Hindlimb muscle (tissue), 1 donor: Measurements from ENCODE around the gene AQP4. TPM values are rescaled to one million over a fixed set of nuclear protein-coding genes. Genes with fewer than 3 reads are reported as not detected.

Experiments
- DNase-seq: peaks from one replicate; pipeline ENCODE4 v3.0.0-alpha.2; 2013
- polyA plus RNA-seq: library from polyadenylated mRNA; unstranded; fragments of 120-200 nt; gene quantifications from one replicate; pipeline ENCODE4 v1.2.1, GENCODE V29; 2013; ENCODE audit not compliant: insufficient read length

AQP4 gene
- polyA plus RNA-seq, result 0.74 TPM

DNA sequence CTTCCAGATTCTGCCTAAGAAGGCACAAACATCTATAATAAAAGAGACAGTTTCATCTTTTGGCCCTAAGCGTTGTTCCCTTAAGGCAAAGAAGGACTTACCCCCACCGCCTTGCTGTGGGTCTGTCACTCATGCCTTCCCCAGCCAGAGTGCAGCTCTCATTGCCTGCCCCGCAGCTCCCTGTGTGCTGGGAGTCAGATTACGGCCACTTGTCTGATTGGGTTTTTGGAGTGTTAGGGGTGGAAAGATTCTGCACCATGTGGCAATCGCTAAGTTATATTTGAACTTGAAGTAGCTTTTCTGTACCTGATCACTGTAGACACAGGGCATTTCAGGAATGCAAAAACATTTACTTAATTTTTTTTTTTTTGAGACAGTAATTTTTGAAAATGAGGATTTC, at the start of gene AQP4:
AQP4 (minus strand) TSS at position 151 of the 400 bp plus-strand sequence; CDS start at position 133, 18 bp downstream.
- DNase-seq, result no peak

GRCh38 chr18:26911840-26912239, 46.3 kb upstream of the AQP4 start:
- no peak for DNase-seq

DNA sequence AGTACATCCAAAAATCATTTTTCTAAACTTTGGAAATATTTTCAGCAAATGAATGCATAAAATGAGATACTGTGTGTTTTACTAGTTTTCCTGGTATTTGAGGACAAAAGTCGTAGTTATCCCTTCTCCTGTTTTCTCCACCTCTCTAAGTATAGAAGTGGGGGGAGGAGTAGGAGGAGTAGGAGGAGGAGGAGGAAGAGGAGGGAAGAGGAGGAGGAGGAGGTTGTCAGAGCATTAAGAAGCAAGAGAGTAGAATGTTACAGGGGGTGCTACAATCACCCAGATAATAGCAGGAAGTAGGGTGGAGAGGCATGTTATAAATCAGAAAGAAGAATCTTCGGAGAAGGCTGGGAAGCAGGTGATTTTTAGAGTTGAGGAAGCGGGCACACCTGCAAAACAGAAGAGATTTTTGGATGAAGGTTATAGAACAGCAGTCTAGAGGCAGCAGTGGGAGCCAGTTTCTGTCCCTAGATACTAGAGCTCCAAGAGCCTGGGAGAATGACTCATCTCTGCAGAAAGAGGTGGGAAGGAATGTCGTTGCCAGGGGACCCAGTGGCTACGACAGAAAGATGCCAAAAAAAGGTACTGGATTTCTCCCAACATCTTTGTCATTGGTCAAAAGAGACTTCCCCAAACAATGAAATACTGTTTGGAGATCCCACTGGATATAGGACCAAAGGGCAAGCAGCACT, 44.2 kb upstream of the AQP4 start:
- DNase-seq, result no peak

DNA sequence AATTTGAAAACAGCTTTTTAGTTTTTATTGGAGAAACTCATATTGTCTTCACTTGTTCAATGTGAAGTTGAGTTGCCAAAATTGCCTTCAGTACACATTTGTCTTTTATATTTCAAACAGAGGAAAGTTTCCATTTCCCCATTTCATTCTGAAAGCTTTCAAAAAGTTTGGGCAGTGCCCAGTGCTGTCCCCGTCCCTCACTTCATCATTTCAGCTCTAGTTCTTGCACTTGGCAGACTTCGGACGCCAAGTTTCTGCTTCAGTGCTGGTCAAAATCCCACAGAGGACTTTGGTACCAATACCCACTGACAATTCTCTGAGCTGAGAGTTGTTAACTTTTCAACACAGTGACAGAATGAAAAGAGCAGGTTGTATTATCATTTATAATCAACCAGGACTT, 43.4 kb upstream of the AQP4 start:
- DNase-seq, result no peak

DNA sequence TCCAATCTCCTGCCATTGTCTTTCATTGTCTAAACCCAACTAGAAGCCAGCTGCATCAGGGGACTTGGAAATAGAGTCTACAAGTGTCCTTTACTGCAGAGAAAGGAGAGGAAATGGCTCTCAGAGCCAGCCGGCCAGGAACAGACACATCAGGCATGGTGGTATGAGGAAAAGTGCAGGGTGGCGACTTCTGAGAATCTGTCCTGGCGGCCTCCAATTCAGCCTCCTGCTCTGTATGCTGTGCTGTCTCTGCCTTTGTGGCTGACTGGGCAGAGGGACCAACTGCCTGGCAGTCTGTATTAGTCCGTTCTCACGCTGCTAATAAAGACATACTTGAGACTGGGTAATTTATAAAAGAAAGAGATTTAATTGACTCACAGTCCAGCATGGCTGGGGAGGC, 36.8 kb upstream of the AQP4 start:
- DNase-seq, result no peak

- no peak for DNase-seq
Measured at GRCh38 chr18:26901020-26901419, 35.5 kb upstream of the AQP4 start.

DNA sequence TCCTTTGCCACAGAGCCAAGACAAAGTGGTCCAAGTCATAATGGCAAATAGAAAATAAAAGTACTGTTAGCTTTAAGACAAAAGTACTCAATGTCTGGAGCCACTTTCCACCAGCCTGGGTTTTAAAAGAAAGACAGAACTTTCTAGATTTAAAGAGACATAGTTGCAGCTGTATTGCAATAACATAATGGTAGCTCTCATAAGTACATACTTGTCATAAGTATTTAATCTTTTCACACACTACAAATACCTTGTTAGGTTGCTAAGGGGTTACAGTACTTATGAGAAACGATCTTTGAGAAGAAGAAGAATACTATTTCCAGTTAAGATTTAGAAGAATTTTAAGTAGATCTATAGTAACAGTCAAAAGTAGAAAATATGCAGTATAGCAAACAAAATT, 28.9 kb upstream of the AQP4 start:
- DNase-seq, result peak; percentile 11

GRCh38 chr18:26893996-26894395, 28.5 kb upstream of the AQP4 start:
- DNase-seq, result peak; percentile 63

GRCh38 chr18:26888259-26888658, 22.8 kb upstream of the AQP4 start:
- DNase-seq, result no peak

DNA sequence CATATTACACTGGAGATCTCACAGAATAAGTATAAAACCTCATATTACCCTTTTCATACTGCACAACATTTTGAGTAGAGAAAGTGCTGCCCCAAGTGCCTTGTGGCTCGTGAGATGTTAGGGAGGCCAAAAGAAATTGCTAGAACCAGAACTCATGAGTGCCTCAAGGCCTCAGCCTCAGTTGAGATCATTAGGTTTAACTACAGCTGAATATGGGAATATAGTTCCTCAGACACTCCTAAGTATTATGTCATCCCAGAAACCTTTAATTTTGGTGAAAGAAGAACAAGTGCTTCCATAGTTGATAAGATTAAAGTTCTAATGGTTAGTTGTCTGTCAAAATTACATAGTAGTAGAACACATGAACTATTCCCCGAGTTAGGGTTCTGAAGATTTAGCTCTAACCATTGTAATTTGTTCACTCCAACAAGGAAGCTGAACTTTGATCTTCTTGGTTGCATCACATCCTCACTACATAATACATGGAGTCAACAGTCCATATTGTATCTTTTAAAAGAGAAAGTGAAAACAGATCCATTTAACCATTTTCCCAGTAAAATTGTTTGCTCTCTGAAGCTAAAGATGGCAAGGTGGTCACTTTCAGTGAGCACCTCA, 9.6 kb upstream of the AQP4 start:
- DNase-seq, result no peak

DNA sequence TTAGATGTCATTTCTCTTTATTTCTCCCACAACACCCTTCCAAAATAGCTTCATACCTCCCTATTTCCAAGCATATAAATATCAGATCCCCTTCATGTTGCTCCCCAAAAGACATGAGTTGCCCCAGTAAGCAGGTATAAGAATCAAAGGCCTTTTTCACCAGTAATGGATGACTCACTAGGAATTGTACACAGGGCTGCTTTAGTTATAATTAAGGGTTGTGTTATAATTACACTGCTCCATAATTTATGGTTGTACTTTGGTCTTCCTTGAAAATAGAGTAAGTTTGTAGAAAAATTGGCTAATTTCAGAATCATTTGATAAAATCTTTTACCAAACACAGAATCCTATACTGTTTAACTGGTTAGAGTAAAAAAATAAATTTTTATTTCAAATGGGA, 8.8 kb upstream of the AQP4 start:
- DNase-seq, result no peak

DNA sequence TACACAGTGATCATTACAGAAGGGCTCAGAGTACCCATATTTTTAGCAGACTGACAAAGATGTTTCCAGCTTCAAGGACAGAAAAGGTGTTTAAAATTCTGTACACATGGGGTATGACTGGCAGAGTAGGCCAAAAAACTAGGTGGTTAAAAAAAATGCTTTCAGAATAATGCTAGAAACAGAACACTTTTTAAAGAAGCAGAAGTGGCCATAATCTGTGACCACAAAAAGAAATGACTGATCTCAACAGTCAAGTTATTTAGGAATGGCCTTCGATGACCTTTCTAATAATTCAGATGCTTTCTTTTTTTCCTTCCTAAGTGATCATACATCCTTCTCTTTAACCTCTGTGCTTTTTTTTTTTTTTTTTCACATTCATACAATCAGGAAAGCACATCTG, 4.1 kb upstream of the AQP4 start:
- DNase-seq, result no peak

- DNase-seq, result no peak
Measured at GRCh38 chr18:26868968-26869586, 3.6 kb upstream of the AQP4 start.

DNA sequence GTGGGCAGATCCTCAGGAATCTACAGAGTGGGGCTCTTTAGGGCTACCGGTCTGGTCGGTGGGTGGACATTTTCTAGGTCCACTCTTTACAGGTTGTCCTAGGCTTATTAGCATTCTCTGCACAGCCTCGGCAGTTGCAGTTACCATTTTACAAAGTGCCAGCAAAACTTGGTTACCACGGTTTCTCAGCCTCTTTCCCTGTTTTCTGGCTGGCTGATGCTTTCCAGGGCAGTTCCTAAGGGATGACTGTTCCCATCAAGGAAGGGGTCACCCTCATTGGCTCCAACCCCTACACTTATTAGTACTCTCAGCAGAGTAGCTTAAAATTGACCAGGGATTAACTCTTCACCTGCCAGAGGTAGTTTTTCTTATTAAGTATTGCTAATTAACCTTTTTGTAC, 2.0 kb upstream of the AQP4 start:
- no peak for DNase-seq

DNA sequence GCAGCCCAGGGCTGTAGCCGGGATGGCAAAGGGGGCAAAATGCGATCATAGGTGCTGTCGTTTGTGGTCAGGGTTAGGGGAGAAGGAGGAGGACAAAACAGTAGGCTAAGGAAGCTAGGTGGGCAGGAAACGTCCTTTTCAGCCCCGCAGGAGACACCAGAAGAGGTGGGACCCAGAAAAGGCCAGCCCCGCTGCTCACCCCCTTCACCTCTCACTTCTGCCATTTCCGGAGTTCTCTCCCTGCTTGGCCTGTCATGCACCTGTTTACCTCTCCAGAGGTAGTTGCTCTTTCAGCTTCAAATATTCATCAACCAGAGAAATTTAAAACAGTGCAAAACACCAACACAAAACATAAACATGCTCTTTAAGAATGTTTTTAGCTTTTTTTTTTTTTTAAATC, 849 bp downstream of the AQP4 start:
- DNase-seq, result no peak

- no peak for DNase-seq
Measured at GRCh38 chr18:26863921-26864497, 1.5 kb downstream of the AQP4 start.

GRCh38 chr18:26863122-26863879, 2.2 kb downstream of the AQP4 start:
- DNase-seq, result peak; percentile 29

DNA sequence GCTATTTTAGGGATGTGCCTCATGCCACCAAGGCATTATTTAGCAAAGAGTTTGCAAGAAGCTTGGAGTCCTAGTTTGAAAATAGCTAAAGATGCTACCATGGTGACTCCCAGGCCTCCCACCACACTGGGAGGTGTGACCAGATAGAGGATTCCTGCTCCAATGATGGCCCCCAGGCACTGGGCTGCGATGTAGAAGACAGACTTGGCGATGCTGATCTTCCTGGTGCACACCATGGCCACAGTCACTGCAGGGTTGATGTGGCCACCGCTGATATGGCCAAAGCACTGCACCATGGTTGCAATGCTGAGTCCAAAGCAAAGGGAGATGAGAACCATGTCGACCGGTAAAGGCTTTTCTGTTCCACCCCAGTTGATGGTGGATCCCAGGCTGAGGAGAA, 3.4 kb downstream of the AQP4 start:
- no peak for DNase-seq

GRCh38 chr18:26854292-26854881, 11.1 kb downstream of the AQP4 start:
- DNase-seq, result no peak

- no peak for DNase-seq
Measured at GRCh38 chr18:26853401-26853800, 12.1 kb downstream of the AQP4 start.

- no peak for DNase-seq
Measured at GRCh38 chr18:26843760-26844159, 21.7 kb downstream of the AQP4 start.

- DNase-seq, result no peak
Measured at GRCh38 chr18:26840965-26841364, 24.5 kb downstream of the AQP4 start.

DNA sequence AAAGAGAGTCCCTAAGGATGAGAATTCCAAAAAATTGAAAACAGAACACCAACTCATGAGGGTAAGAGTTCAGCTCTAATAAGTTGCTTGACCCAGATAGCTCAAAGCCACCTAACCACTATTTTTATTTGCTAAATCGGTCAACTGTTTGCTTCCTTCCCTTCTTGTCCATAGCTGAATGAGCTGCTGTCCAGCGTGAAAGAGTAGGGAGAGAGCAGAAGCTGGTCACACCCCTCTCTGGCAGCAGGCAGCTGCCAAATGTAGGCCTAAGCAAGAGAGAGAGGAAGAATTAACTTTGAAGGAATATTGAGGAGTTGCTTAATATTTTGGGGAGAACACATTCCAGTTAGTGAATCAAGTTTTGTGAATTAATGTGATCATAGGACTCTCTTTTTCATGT, 25.9 kb downstream of the AQP4 start:
- DNase-seq, result no peak
